A673 (cell line): ENCODE results near the gene INO80B. TPM values are rescaled to one million over a fixed set of nuclear protein-coding genes. Genes with fewer than 3 reads are reported as not detected.

ENCODE experiments used
- BruUV-seq: library from RNA; stranded (reverse); fragments of 400-500 nt; replicated peaks from 2 replicates; lab custom pipeline; 2021; lab: Mats Ljungman, UMichigan
- CTCF ChIA-PET: fragments of 300-600 bp; sonication (Branson Sonifier 250); formaldehyde crosslinking; loops from one replicate; lab custom pipeline; 2022; ENCODE audit warnings: antibody characterized with exemption; lab: Charles Lee
- POLR2A ChIA-PET: fragments of 300-600 bp; sonication (Branson Sonifier 250); formaldehyde crosslinking; loops from one replicate; lab custom pipeline; 2022; ENCODE audit warnings: antibody characterized with exemption; ENCODE audit not compliant: low non-redundant PET; lab: Charles Lee
- DNase-seq: peaks from one replicate; pipeline ENCODE4 v3.0.0-alpha.2; 2015; ENCODE audit warnings: low spot score
- H3K27ac ChIP-seq: fragments of 200-600 bp; sonication (generic); 2 replicates; pipeline ENCODE4 v1.5.1; 2016; ENCODE audit warnings: mixed run types, low read depth, mild to moderate bottlenecking, mixed read lengths, antibody characterized with exemption, low read length; ENCODE audit not compliant: poor library complexity, severe bottlenecking
- H3K27me3 ChIP-seq: fragments of 200-600 bp; sonication (generic); replicated peaks from 2 replicates; pipeline ENCODE4 v1.6.1; 2017; ENCODE audit warnings: mixed run types, low read depth, mild to moderate bottlenecking, mixed read lengths, antibody characterized with exemption, low read length; ENCODE audit not compliant: insufficient read depth, poor library complexity
- H3K36me3 ChIP-seq: fragments of 200-600 bp; sonication (generic); 2 replicates; pipeline ENCODE4 v1.6.1; 2016; ENCODE audit warnings: mixed run types, mild to moderate bottlenecking, mixed read lengths, antibody characterized with exemption, low read length; ENCODE audit not compliant: insufficient read depth, poor library complexity, severe bottlenecking
- H3K4me1 ChIP-seq: fragments of 200-600 bp; sonication (generic); 2 replicates; pipeline ENCODE4 v1.6.1; 2017; ENCODE audit warnings: mixed run types, mild to moderate bottlenecking, mixed read lengths, antibody characterized with exemption, low read length; ENCODE audit not compliant: insufficient read depth, poor library complexity, severe bottlenecking
- H3K4me3 ChIP-seq: fragments of 200-600 bp; sonication (generic); 2 replicates; pipeline ENCODE4 v1.5.1; 2016; ENCODE audit warnings: low read depth, mixed run types, mild to moderate bottlenecking, mixed read lengths, low read length; ENCODE audit not compliant: poor library complexity, severe bottlenecking
- H3K9me3 ChIP-seq: fragments of 200-600 bp; sonication (generic); 2 replicates; pipeline ENCODE4 v1.6.1; 2016; ENCODE audit warnings: mixed run types, low read depth, mild to moderate bottlenecking, mixed read lengths, antibody characterized with exemption, low read length; ENCODE audit not compliant: poor library complexity, severe bottlenecking
- EZH2 ChIP-seq: fragments of 200-600 bp; sonication (generic); IDR thresholded peaks from 2 replicates; pipeline ENCODE4 v1.6.1; 2017; ENCODE audit warnings: borderline replicate concordance, low read depth, mild to moderate bottlenecking, mixed read lengths, antibody characterized with exemption, low read length; ENCODE audit not compliant: poor library complexity, severe bottlenecking
- intact Hi-C: fragments of 100-400 bp; cut with micrococcal nuclease; formaldehyde crosslinking; loops from one replicate; pipeline ENCODE4 v1.10.0; 2022; ENCODE audit not compliant: unreplicated experiment
- total RNA-seq: library from RNA; stranded (reverse); gene quantifications from 2 replicates; pipeline ENCODE4 v1.2.3, GENCODE V29; 2021
- TF ChIP-seq, protein P1 (sequence below): fragments of 300-800, 200-600 bp; sonication (generic); conservative IDR thresholded peaks from 2 replicates; pipeline ENCODE4 v1.5.1; 2017; ENCODE audit warnings: low read depth, mild to moderate bottlenecking, antibody characterized with exemption, low read length, moderate library complexity, mixed read lengths

The INO80B gene
- total RNA-seq, 1 experiment from 2014 or later = 29.9 TPM

DNA sequence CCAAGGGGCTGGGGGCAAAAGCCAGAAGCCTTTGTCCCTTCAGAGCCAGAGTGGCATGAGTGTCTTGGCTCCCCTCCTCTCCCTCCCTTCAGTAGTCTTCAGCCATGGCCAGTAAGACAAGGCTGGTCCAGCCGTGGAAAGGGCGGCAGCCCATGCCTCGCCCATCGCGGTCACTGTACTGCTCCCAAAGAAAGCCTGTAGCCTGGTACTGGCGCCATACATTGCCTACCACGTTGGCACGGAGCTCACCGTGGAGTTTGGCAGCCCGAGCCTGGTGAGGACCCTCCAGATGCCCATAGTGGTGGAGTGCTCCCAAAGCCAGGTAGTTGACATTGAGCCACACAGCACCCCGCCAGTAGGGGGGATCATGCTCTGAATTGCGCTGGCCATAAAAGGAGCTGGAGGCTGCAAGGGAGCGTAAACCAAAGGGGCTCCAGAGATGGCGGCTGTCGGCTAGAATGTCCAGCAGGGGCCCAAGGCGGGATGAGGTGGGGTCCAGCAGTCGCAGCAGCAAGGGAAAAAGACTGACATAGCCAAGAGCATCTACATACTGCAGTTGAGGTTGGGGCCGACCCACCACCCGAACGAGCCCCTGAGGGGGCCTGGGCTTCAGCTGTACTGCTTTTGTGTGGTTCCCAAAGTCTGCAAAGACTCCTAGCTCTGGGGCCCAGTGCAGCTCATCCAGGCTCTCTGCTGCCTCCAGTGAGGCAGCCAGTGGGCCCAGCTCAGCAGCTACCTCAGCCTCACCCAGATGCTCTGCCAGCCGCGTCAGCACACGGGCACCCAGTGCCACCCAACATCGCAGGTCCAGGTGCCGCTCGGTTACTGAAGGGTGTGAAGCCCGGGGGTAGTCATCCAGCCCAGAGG is 6.5 kb downstream of the INO80B start:
- ChIA-PET POLR2A (interaction anchor here (0.6 kb wide), 1 partner anchor 51 kb away, joined by 7 read pairs; no protein-coding TSS in a partner anchor), CTCF (interaction anchor here (0.6 to 0.8 kb wide), 2 partner anchors 12 to 21 kb away, joined by 3 read pairs; no protein-coding TSS in a partner anchor)
- Histone ChIP-seq H3K27me3 (no peaks in the 10 kb centered on the region), H3K27ac (no peak overlapping the region), H3K4me1 (peaks cover 9% of the 10 kb centered on the region), H3K9me3 (no peaks in the 10 kb centered on the region), H3K36me3 (peaks cover 18% of the 10 kb centered on the region), H3K4me3 (no peak overlapping the region)
- BruUV-seq = no TSS peak
- no peak for DNase-seq
- TF ChIP-seq, protein P1, sequence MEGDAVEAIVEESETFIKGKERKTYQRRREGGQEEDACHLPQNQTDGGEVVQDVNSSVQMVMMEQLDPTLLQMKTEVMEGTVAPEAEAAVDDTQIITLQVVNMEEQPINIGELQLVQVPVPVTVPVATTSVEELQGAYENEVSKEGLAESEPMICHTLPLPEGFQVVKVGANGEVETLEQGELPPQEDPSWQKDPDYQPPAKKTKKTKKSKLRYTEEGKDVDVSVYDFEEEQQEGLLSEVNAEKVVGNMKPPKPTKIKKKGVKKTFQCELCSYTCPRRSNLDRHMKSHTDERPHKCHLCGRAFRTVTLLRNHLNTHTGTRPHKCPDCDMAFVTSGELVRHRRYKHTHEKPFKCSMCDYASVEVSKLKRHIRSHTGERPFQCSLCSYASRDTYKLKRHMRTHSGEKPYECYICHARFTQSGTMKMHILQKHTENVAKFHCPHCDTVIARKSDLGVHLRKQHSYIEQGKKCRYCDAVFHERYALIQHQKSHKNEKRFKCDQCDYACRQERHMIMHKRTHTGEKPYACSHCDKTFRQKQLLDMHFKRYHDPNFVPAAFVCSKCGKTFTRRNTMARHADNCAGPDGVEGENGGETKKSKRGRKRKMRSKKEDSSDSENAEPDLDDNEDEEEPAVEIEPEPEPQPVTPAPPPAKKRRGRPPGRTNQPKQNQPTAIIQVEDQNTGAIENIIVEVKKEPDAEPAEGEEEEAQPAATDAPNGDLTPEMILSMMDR = no peak
- no peak for TF ChIP-seq EZH2
- intact Hi-C loops = no loop called here

- Histone ChIP-seq H3K27ac (no peak overlapping the region), H3K4me3 (no peak overlapping the region), H3K9me3 (no peaks in the 10 kb centered on the region), H3K4me1 (peaks cover 5% of the 10 kb centered on the region), H3K36me3 (peaks cover 18% of the 10 kb centered on the region), H3K27me3 (no peaks in the 10 kb centered on the region)
- DNase-seq = no peak
- ChIA-PET POLR2A (interaction anchor here (0.6 kb wide), 1 partner anchor 51 kb away, joined by 7 read pairs; no protein-coding TSS in a partner anchor), CTCF (interaction anchor here (0.6 to 0.8 kb wide), 2 partner anchors 12 to 22 kb away, joined by 3 read pairs; no protein-coding TSS in a partner anchor)
- intact Hi-C loops = no loop called here
- BruUV-seq = no TSS peak
- TF ChIP-seq, protein P1 = no peak
- TF ChIP-seq EZH2 = no peak
These were observed 7.3 kb downstream of the INO80B start for GRCh38 chr2:74462054-74462785.

- H3K9me3 ChIP-seq = no peaks in the 10 kb centered on the region
- H3K27me3 ChIP-seq = no peaks in the 10 kb centered on the region
- intact Hi-C loops = no loop called here
- POLR2A ChIA-PET = no interaction called here
- peaks cover 5% of the 10 kb centered on the region for H3K4me1 ChIP-seq
- H3K27ac ChIP-seq = no peak overlapping the region
- DNase-seq = no peak
- TF ChIP-seq, protein P1 = no peak
- TF ChIP-seq EZH2 = no peak
- no TSS peak for BruUV-seq
- H3K4me3 ChIP-seq = no peak overlapping the region
- H3K36me3 ChIP-seq = peaks cover 18% of the 10 kb centered on the region
- CTCF ChIA-PET = no interaction called here
These were observed 7.9 kb downstream of the INO80B start for GRCh38 chr2:74462786-74463105.
